Peyer's patch (tissue), 4 donors: ENCODE data around the gene NT5DC3.

ENCODE experiments used
- POLR2A ChIP-seq, 2 donors: fragments of 450-650 bp; IDR thresholded peaks; one replicate each; pipeline ENCODE4 v1.5.1; 2017; ENCODE audit warnings: antibody characterized with exemption in 2 of 2, mild to moderate bottlenecking in 2 of 2, moderate library complexity in 2 of 2
- TF ChIP-seq, protein P1 (sequence below), 6 experiments: fragments of 450-650 bp in 4 of 6; fragments of 200-600 bp in 2 of 6; sonication (generic) in 1 of 6; IDR thresholded peaks; one replicate each; pipeline ENCODE4 v1.5.1; 2017 to 2019; ENCODE audit warnings: antibody characterized with exemption in 6 of 6, mild to moderate bottlenecking in 3 of 6, moderate library complexity in 1 of 6

GRCh38 chr12:103727638-103728037, 113.4 kb downstream of the NT5DC3 start:
- TF ChIP-seq, protein P1, sequence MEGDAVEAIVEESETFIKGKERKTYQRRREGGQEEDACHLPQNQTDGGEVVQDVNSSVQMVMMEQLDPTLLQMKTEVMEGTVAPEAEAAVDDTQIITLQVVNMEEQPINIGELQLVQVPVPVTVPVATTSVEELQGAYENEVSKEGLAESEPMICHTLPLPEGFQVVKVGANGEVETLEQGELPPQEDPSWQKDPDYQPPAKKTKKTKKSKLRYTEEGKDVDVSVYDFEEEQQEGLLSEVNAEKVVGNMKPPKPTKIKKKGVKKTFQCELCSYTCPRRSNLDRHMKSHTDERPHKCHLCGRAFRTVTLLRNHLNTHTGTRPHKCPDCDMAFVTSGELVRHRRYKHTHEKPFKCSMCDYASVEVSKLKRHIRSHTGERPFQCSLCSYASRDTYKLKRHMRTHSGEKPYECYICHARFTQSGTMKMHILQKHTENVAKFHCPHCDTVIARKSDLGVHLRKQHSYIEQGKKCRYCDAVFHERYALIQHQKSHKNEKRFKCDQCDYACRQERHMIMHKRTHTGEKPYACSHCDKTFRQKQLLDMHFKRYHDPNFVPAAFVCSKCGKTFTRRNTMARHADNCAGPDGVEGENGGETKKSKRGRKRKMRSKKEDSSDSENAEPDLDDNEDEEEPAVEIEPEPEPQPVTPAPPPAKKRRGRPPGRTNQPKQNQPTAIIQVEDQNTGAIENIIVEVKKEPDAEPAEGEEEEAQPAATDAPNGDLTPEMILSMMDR (IDR thresholded peaks at IDR 0.05) = no peak
- TF ChIP-seq POLR2A (IDR thresholded peaks at IDR 0.05) = no peak
